ENCODE measurements around the gene RPUSD1.

Gene RPUSD1

GRCh38 chr16:818592-818991 is 30.4 kb upstream of the RPUSD1 start:
- DNase-seq (ENCODE audit: low spot score): no peak

- no peak for DNase-seq (ENCODE audit: low spot score)
Observed at GRCh38 chr16:818132-818531, 30.0 kb upstream of the RPUSD1 start.

- no peak for DNase-seq (ENCODE audit: low spot score)
Observed at GRCh38 chr16:817001-817906, 29.1 kb upstream of the RPUSD1 start.

- DNase-seq (ENCODE audit: low spot score): no peak
Observed at GRCh38 chr16:815861-816260, 27.7 kb upstream of the RPUSD1 start.

GRCh38 chr16:814974-815373 is 26.8 kb upstream of the RPUSD1 start:
- no peak for DNase-seq (ENCODE audit: low spot score)

GRCh38 chr16:813916-814412 is 25.8 kb upstream of the RPUSD1 start:
- no peak for DNase-seq (ENCODE audit: low spot score)

- no peak for DNase-seq (ENCODE audit: low spot score)
Observed at GRCh38 chr16:813204-813915, 25.2 kb upstream of the RPUSD1 start.

- no peak for DNase-seq (ENCODE audit: low spot score)
Observed at GRCh38 chr16:808085-808386, 19.9 kb upstream of the RPUSD1 start.

- DNase-seq (ENCODE audit: low spot score): peak; percentile 87
Observed at GRCh38 chr16:807347-808084, 19.3 kb upstream of the RPUSD1 start.

- DNase-seq (ENCODE audit: low spot score): no peak
Observed at GRCh38 chr16:805474-805873, 17.3 kb upstream of the RPUSD1 start.

- no peak for DNase-seq (ENCODE audit: low spot score)
Observed at GRCh38 chr16:804193-805048, 16.2 kb upstream of the RPUSD1 start.

- no peak for DNase-seq (ENCODE audit: low spot score)
Observed at GRCh38 chr16:803754-804080, 15.5 kb upstream of the RPUSD1 start.

- DNase-seq (ENCODE audit: low spot score): no peak
Observed at GRCh38 chr16:802914-803753, 15.0 kb upstream of the RPUSD1 start.

- no peak for DNase-seq (ENCODE audit: low spot score)
Observed at GRCh38 chr16:802461-802860, 14.3 kb upstream of the RPUSD1 start.

- no peak for DNase-seq (ENCODE audit: low spot score)
Observed at GRCh38 chr16:801584-802363, 13.6 kb upstream of the RPUSD1 start.

- DNase-seq (ENCODE audit: low spot score): no peak
Observed at GRCh38 chr16:800834-801511, 12.8 kb upstream of the RPUSD1 start.

- DNase-seq (ENCODE audit: low spot score): no peak
Observed at GRCh38 chr16:799948-800833, 12.0 kb upstream of the RPUSD1 start, which contains the start of gene GNG13. Gene GNG13, minus strand, starts transcription at chr16:800734. Its CDS starts 1,657 bp downstream, at chr16:799077.
